Lower leg skin (tissue), 4 donors: Measurements from ENCODE around the gene RERE. TPM values are rescaled to one million over a fixed set of nuclear protein-coding genes. Genes with fewer than 3 reads are reported as not detected.

Experiments used
- DNase-seq, 2 donors: peaks; one replicate each; pipeline ENCODE4 v3.0.0-alpha.2; 2019; ENCODE audit warnings: low spot score in 2 of 2
- H3K4me3 ChIP-seq: fragments of 200-600 bp; sonication (generic); 2 replicates; pipeline ENCODE4 v1.5.1; 2017; ENCODE audit warnings: mild to moderate bottlenecking, low read depth; ENCODE audit not compliant: poor library complexity, severe bottlenecking
- CTCF ChIP-seq, 3 donors: fragments of 450-650 bp; IDR thresholded peaks; one replicate each; pipeline ENCODE4 v1.5.1; 2016; ENCODE audit warnings: antibody characterized with exemption in 3 of 3, mild to moderate bottlenecking in 3 of 3, moderate library complexity in 2 of 3
- POLR2A ChIP-seq, 2 donors: fragments of 450-650 bp; IDR thresholded peaks; one replicate each; pipeline ENCODE4 v1.6.1; 2016 to 2017; ENCODE audit warnings: antibody characterized with exemption in 2 of 2, mild to moderate bottlenecking in 1 of 2, moderate library complexity in 1 of 2
- WGBS, 2 donors: methylation state at CpG; one replicate each; pipeline ENCODE4 v1.1.5; 2018; 5-methylcytosine and 5-hydroxymethylcytosine counted together
- intact Hi-C: fragments of 100-400 bp; cut with DNase I; formaldehyde crosslinking; loops from one replicate; pipeline ENCODE4 v1.15.0; 2023; ENCODE audit warnings: low total_unique reads
- total RNA-seq, 4 donors: library from RNA; depleted of rRNA; stranded (reverse); fragments of >200 nt; gene quantifications; one replicate each; pipeline ENCODE4 v1.1.0, GENCODE V29; 2016

RERE gene
- total RNA-seq, 4 donors from 2014 or later = 41.0 to 84.9 (median 76.8) TPM

DNA sequence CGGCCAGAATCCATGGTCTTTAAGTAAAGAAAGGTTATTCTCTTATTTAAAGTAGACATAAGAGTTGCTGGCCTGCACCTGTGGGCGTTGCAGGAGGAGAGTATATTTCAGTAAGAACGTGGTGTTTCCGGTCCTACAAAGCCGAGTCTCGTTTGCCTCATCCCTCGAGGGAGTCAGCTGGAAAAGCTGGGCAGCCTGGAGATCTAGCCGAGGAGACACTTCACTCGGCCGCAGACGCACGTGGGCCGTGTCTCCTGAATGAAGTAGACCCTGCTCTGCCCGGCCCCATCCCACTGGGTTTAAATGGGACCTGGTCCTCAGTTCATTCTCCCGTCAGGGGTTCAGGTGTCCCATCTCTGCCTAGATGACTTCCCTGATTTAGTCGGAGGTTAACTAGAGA, 484.6 kb downstream of the RERE start:
- TF ChIP-seq POLR2A (IDR thresholded peaks at IDR 0.05) = no peak
- TF ChIP-seq CTCF (IDR thresholded peaks at IDR 0.05) = no peak
- intact Hi-C loops = no loop called here
- no peak overlapping the region for H3K4me3 ChIP-seq
- DNase-seq = no peak
- WGBS, 2 donors = 85 to 90% methylated on average over 16 of the region's 16 CpGs

- H3K4me3 ChIP-seq = no peak overlapping the region
- no peak for DNase-seq
- intact Hi-C loops = no loop called here
- WGBS, 2 donors = 93 to 94% methylated on average over 44 to 47 of the region's 47 CpGs
- TF ChIP-seq POLR2A (IDR thresholded peaks at IDR 0.05) = no peak
- TF ChIP-seq CTCF (IDR thresholded peaks at IDR 0.05) = no peak
Measured at GRCh38 chr1:8330271-8331125, 486.9 kb downstream of the RERE start.

GRCh38 chr1:8329858-8330257, 487.6 kb downstream of the RERE start:
- 88 to 89% methylated on average over 14 of the region's 14 CpGs for WGBS, 2 donors
- intact Hi-C loops = no loop called here
- TF ChIP-seq CTCF (IDR thresholded peaks at IDR 0.05) (no peak), POLR2A (IDR thresholded peaks at IDR 0.05) (no peak)
- no peak for DNase-seq
- H3K4me3 ChIP-seq = no peak overlapping the region

GRCh38 chr1:8329439-8329838, 488.0 kb downstream of the RERE start:
- H3K4me3 ChIP-seq = no peak overlapping the region
- DNase-seq = no peak
- 78 to 84% methylated on average over 7 to 11 of the region's 12 CpGs for WGBS, 2 donors
- intact Hi-C loops = no loop called here
- TF ChIP-seq POLR2A (IDR thresholded peaks at IDR 0.05) = no peak
- no peak for TF ChIP-seq CTCF (IDR thresholded peaks at IDR 0.05)

DNA sequence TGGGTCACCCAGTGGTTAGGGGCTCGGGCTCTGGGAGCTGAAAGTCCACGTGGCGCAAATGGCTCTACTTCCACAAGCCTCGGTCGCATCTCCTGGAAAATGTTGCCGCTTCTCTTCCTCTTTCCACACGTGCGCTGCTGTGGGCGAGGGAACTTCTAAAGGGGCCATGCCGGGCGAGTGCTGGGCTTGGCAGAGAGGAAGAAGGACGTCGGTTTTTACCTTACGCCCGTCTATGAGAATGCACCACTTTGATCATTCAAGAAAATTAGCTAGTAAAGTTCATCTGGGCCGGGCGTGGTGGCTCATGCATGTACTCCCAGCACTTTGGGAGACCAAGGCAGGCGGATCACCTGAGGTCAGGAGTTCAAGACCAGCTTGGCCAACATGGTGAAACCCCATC, 489.2 kb downstream of the RERE start:
- H3K4me3 ChIP-seq = no peak overlapping the region
- WGBS, 2 donors = 87 to 94% methylated on average over 18 of the region's 18 CpGs
- no peak for DNase-seq
- intact Hi-C loops = no loop called here
- TF ChIP-seq CTCF (IDR thresholded peaks at IDR 0.05) (no peak), POLR2A (IDR thresholded peaks at IDR 0.05) (no peak)

DNA sequence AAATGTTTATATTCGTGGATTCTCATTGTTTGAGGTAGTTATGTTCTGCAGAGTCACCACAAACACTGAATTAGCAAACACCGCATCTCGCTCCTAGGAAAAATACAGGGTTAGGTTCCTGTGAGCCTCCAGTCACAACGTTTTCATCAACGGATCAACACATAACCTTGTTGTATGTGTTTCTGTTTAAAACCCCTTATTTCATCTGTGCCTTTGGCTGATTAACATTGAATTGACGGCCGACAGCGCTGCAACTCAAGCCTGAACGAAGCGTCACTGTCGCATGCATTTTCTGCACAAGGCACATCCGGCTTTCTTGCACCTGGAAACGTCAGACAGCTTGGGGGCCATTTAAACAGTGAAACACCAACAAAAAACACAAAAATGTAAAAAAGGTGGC, 491.2 kb downstream of the RERE start:
- WGBS, 2 donors = 95% methylated on average over 13 of the region's 13 CpGs
- intact Hi-C loops = no loop called here
- DNase-seq = no peak
- TF ChIP-seq CTCF (IDR thresholded peaks at IDR 0.05) (no peak), POLR2A (IDR thresholded peaks at IDR 0.05) (no peak)
- no peak overlapping the region for H3K4me3 ChIP-seq
